Muscle of back (tissue), 11 donors: ENCODE measurements around the gene UBE2L3. TPM values are rescaled to one million over a fixed set of nuclear protein-coding genes. Genes with fewer than 3 reads are reported as not detected.

ENCODE experiments used
- DNase-seq, 3 donors: peaks; one replicate each; pipeline versions ENCODE4 v3.0.0 to v3.0.0-alpha.2; 2013
- polyA plus RNA-seq, 10 donors: library from polyadenylated mRNA; unstranded; fragments of 120-200 nt; gene quantifications; one replicate each; pipeline ENCODE4 v1.2.1, GENCODE V29; 2013; ENCODE audit not compliant: insufficient read length in 10 of 10

The UBE2L3 gene
- polyA plus RNA-seq, 10 donors, result 37.1 to 45.5 (median 39.5) TPM

GRCh38 chr22:21669026-21669425, 101.5 kb downstream of the UBE2L3 start:
- no peak for DNase-seq

- DNase-seq, result no peak
These were observed 104.7 kb downstream of the UBE2L3 start for GRCh38 chr22:21672107-21672629.

Other genes starting within 250 kb of the UBE2L3 start
- not detected for gene RIMBP3B, start 184.0 kb upstream of the UBE2L3 start, polyA plus RNA-seq
- gene HIC2, start 150.3 kb upstream of the UBE2L3 start, polyA plus RNA-seq, result 1 to 10 TPM; 3.1 to 8.8 (median 4.5) TPM
- gene TMEM191C, start 100.3 kb upstream of the UBE2L3 start, polyA plus RNA-seq, result under 1 TPM; 0.17 to 0.66 (median 0.37) TPM
- under 1 TPM; 0.24 to 0.88 (median 0.40) TPM for gene RIMBP3C, start 16.3 kb upstream of the UBE2L3 start, polyA plus RNA-seq
- gene YDJC, start 62.3 kb downstream of the UBE2L3 start, polyA plus RNA-seq, result 1 to 10 TPM; 2.7 to 5.6 (median 4.0) TPM
- gene CCDC116, start 65.0 kb downstream of the UBE2L3 start, polyA plus RNA-seq, result under 1 TPM; 0.19 to 0.71 (median 0.39) TPM
- 10 to 100 TPM in 3 of 10 donors, 1 to 10 TPM in 7; 4.9 to 13.8 (median 7.4) TPM for gene SDF2L1, start 74.6 kb downstream of the UBE2L3 start, polyA plus RNA-seq
- 10 to 100 TPM; 25.9 to 35.3 (median 27.8) TPM for gene PPIL2, start 98.3 kb downstream of the UBE2L3 start, polyA plus RNA-seq
- 10 to 100 TPM; 10.0 to 21.6 (median 14.9) TPM for gene YPEL1, start 168.1 kb downstream of the UBE2L3 start, polyA plus RNA-seq